IMR-90 (cell line): ENCODE measurements around the gene PAX9.

ENCODE experiments used
- BHLHE40 ChIP-seq: fragments of 150-350 bp; IDR thresholded peaks from 2 replicates; pipeline ENCODE4 v1.6.1; 2016; ENCODE audit warnings: mild to moderate bottlenecking, low read depth, low read length
- CEBPB ChIP-seq: IDR thresholded peaks from 2 replicates; pipeline ENCODE4 v1.6.1; 2012; ENCODE audit warnings: low read depth, low read length, improper control_type of control experiment
- CTCF ChIP-seq: conservative IDR thresholded peaks from 2 replicates; pipeline ENCODE4 v1.5.1; 2012; ENCODE audit warnings: mild to moderate bottlenecking, low read depth, low read length, improper control_type of control experiment
- FOS ChIP-seq: fragments of 150-350 bp; IDR thresholded peaks from 2 replicates; pipeline ENCODE4 v1.6.1; 2016; ENCODE audit warnings: low read depth, low read length
- MAFK ChIP-seq: IDR thresholded peaks from 2 replicates; pipeline ENCODE4 v1.6.1; 2012; ENCODE audit warnings: low read depth, low read length, improper control_type of control experiment
- MAZ ChIP-seq: IDR thresholded peaks from 2 replicates; pipeline ENCODE4 v1.6.1; 2012; ENCODE audit warnings: low read depth, mild to moderate bottlenecking, low read length, improper control_type of control experiment, moderate library complexity, borderline replicate concordance
- MXI1 ChIP-seq: IDR thresholded peaks from 2 replicates; pipeline ENCODE4 v1.6.1; 2012; ENCODE audit warnings: low read depth, mild to moderate bottlenecking, low read length, moderate library complexity, borderline replicate concordance
- NFE2L2 ChIP-seq: fragments of 150-350 bp; IDR thresholded peaks from 2 replicates; pipeline ENCODE4 v1.6.1; 2016; ENCODE audit warnings: low read depth, mild to moderate bottlenecking, low read length
- POLR2A ChIP-seq: IDR thresholded peaks from 2 replicates; pipeline ENCODE4 v1.6.1; 2012; ENCODE audit warnings: mild to moderate bottlenecking, low read depth, low read length
- RAD21 ChIP-seq: IDR thresholded peaks from 2 replicates; pipeline ENCODE4 v1.6.1; 2012; ENCODE audit warnings: low read length, improper control_type of control experiment
- RCOR1 ChIP-seq: IDR thresholded peaks from 2 replicates; pipeline ENCODE4 v1.6.1; 2012; ENCODE audit warnings: mild to moderate bottlenecking, low read length, improper control_type of control experiment; ENCODE audit not compliant: insufficient replicate concordance
- RFX5 ChIP-seq: IDR thresholded peaks from 2 replicates; pipeline ENCODE4 v1.8.0; 2012; ENCODE audit warnings: low read depth, mild to moderate bottlenecking, low read length, moderate library complexity
- SMC3 ChIP-seq: fragments of 150-350 bp; IDR thresholded peaks from 2 replicates; pipeline ENCODE4 v1.6.1; 2016; ENCODE audit warnings: low read depth, mild to moderate bottlenecking, antibody characterized with exemption, low read length, moderate library complexity
- USF2 ChIP-seq: fragments of 150-350 bp; IDR thresholded peaks from 2 replicates; pipeline ENCODE4 v1.6.1; 2017; ENCODE audit warnings: mild to moderate bottlenecking, antibody characterized with exemption, low read length, low read depth

- TF ChIP-seq RCOR1 (no peak), CTCF (no peak), POLR2A (no peak), RFX5 (no peak), USF2 (no peak), MAZ (no peak), MAFK (no peak), CEBPB (no peak), RAD21 (no peak), NFE2L2 (no peak), FOS (no peak), MXI1 (no peak), SMC3 (no peak), BHLHE40 (no peak)
Measured at GRCh38 chr14:36721877-36722276, 60.2 kb downstream of the PAX9 start.
